GM18499 (cell line): ENCODE measurements around the gene ARID5B.
"Not testable (repeated sequence)": the region's sequence is repeated elsewhere in the genome, so short reads cannot be mapped to it uniquely, and the experiment has no call there.

Experiments used
- ATAC-seq: cut with Tn5 transposase; IDR thresholded peaks from one replicate; pipeline ENCODE4 v1.9.1; 2021; ENCODE audit warnings: moderate number of reproducible peaks; ENCODE audit not compliant: insufficient read depth, unreplicated experiment

The ARID5B gene

DNA sequence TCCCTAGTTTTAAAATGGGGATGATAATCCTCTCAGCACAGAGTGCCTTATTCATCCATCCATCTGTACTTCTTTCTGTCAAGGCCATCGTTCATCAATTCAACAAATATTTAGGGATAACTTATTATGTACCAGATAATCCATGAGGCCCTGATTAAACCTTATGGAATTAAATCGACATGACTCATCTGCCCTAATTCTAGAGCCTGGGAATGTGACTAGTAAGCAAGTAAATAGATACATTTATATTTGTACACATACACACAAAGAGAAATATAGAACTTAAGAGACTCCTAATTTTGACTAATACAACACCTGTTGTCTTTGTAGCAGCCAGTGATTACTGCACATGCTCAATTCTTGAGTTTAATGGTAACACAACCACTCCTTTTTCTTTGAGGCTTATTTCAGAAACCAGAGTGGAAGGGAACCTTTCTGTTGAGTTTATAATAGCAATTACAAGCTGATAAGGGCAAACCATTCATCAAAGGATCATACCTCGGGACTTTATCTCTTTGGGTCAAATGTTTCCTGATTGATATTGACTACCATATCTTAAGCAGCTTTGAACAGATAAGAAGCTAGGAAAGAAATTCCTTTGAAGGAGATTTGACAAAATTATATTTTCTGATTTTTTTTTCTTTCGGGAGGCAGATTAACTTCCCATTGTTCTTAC, 122.7 kb downstream of the ARID5B start:
- ATAC-seq = no peak

DNA sequence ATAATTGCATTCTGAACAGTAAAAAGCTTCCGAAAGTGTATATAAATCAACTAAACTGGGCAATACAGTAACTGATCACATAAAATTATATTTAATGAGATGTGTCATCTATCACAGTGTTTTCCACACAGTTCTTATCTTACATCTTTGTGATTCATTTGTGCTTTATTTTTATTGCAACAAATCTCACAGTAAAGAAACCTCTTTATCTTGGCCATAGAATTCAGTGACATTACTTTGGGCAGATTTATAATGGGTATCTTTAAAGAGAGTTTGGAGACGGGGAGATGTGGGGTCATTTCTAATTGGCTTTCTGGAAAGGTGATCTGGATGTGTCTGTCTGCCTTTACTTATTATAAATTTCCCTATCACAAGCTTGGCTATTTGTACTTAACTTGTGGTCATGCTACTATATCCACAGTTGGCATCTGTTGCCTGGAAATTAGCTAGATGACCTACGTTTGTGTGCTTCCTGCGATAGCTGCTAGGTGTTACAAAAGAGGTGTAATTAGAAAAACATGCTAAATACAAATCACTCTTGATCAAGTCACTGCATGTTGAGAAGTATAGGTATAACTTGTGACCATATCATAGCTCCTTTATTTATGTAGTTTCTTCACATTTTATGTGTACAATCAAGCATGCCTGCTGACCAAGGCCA, 123.8 kb downstream of the ARID5B start:
- ATAC-seq = no peak

DNA sequence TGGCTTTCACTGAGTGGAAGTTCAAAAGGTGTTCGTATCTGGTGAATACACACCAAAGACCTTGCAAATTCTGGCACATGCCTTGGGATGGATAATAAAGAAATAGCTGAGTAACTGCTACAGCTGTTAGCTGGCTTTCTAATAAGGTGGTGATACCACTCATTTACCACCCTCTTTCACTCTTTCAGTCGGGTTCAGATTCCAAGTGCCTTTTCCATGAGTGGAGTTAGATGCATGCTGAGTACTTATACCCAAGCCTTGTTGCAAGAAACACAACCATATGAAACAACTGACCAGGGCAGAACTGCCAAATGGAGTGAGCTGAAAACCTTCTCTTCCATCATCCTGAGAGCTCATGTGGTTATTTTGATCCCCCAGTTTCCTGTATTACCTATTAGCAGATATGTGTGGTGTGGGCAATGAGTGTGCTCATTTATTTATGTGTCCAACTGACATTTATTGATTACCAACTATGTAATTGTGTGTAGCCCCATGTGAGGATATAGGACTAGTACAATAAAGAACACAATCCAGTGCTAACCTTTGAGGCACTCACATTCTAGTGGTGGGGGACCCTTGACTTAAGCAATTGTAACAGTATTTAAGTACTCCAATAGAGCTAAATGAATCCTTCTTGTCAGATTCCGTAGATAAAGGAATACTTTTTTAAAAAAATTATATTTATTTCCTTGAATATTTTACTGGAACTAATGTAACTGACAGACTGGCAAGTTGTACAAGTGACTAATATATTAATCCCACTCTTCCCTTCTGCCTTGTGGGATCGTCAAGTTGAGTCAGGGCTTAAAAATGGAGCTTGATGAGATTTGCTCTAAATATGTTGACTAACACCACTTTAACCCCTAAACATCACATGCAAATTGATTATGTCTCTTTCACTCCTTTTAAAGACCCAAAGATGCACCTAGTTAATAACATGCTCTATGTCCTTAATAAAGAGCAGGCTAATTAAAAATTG, 124.7 kb downstream of the ARID5B start:
- ATAC-seq = no peak

DNA sequence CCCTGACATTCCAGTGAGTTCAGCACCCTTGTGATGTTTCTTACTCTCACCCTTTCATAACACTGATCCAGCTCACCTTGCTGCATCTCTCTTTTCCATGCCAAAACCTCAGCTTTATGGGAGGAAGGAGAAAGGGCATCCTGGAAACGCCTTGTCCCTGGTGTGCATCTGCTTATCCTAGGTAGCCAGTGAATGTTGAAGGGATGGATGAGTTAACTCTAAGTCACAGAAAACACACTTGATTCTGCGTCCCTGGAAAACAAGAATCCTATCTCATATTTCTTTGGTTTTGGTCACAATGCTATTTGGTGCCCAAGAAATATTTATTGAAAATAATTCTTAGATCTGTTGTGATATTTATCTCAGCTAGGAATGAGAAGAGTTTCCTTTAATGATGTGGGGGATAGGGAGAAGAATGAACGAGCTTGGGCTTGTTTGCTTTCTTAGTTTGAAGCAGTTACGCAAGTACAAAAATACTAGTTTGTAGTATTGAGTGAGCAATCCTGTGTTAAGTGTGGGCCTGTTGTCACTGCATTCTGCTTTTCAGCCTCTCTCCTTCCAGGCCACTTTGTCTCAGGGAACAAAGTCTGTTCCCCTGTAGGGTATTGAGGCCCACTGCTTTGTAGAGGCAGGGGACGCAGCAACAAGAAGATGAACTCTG, 126.5 kb downstream of the ARID5B start:
- ATAC-seq = no peak

DNA sequence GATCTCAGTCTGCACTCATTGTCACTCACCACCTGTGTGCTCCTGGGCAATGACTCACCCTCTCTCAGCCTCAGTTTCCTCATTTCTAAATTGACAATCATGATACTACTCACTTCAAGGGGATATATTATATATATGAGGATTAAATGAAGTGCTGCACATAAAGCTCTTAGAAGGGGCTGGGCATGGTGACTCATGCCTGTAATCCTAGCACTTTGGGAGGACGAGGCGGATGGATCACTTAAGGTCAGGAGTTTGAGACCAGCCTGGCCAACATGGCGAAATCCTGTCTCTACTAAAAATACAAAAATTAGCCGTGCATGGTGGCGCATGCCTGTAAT, 127.0 kb downstream of the ARID5B start:
- not testable (repeated sequence) for ATAC-seq

DNA sequence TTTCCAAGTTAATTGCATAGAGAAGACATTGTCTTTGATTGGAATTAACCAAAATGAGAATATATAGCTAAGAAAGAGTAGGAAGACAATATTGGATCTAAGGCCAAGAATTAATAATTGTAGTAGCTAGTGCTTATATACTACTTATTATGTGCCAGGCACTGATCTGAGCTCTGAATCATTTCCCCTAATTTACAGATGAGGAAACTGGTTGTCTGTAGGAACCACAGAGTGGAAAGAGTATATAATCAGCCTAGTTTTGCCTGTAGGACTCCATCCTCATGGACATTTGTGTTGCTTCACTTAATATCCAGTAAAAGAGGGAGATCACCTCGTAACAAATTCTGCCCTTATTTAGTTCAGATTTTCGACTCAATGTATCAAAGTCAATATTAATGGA, 127.9 kb downstream of the ARID5B start:
- ATAC-seq = no peak

DNA sequence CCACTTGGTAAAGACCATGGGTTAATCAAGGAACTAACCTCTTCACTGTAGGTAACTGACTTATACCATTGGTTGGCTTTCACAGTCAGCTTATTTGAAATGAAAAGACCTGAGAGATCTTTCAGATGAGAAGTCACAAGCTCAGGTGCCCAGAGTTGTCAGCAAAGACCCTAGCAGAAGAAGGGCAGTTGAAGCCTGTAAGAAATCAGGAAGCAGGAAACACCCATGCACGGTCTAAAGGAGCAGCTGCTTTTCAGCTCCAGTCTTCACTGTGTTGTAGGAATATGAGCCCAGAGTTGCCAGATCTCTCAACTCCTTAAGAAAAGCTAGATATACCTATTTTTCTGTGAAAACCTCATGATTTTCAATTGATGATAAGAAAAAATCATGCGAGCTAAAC, 130.0 kb downstream of the ARID5B start:
- no peak for ATAC-seq

DNA sequence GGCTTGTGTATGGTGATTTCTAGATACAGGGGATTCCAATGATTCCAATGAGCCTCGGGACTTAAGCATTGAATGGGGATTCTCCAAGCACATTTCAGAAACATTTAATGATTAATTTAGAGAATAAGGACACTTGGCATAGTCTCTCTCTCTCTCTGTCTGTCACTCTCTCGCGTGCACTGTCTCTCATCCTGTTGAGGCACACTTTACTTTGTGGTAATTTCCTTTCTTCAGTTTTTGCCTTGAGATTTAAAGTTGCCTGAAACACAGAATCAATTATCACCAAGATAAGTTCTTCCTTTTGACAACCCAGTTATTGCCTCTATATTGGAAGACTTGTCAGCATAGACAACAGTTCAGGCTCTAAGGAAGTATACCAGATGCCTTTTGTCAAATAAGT, 131.6 kb downstream of the ARID5B start:
- no peak for ATAC-seq

DNA sequence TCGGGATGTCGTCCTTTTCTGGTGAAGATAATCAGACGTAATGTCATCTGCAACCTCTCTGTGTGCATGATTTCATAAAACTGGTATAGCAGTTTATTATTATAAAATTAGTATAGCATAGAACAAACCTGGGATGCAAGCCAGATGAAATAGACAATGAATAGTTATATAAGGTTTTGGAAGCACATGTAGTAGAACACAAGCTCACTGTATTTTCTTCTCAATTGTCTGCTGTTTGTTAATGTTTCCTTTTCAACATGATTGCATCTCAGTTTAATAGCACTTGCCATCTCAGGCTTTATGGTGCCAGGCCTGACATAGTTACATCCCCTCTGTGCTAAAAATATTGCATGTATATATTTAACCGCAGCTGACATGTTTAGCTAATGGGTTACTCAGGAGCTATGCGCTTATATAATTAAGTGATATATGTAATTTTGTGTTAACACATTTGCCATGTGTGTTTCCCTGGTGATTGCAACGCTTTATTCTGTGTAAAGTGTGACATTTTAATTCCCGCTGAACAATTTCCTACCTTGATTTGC, 132.7 kb downstream of the ARID5B start:
- ATAC-seq = no peak

DNA sequence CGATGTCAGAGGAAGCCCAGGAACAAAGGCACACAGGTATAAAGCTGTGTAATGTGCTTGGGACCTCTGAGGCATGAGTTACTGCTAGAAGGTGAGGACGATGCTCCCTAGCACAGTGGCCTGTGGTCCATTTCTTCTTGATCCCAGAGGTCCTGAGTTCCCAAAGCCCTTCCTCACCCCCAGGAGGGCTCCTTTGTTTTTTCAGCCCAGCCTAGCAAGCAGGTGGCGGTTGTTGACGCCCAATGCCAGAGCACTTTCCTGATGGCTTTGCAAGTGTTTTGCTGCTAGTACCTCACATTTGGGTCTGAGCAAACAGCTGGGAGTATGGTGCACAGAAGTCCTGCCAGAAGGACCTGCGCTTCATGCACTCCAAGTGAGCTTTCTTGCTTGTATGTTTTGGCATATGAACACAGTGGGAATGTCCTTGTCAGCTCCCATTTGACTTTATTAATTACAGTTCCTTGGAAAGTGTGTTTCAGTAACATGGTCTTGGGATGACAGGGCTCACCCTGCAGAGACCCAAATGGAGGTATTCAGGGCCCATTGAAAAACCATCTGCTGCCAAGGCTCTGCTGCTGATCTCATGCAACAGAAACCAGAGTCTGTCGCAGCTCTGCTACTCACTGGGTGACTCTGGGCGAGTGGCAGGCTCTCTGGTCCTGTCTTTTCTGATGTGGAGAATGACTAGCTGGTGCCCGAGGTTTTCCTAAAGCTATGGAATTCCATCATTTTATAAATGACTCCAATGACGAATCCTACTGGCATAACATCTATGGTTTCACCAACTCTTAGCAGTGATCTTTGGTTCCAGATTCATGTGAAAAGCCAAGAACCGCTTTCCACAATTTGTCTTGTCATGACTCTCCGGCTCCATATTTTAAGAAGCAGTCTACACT, 134.9 kb downstream of the ARID5B start:
- ATAC-seq = no peak

DNA sequence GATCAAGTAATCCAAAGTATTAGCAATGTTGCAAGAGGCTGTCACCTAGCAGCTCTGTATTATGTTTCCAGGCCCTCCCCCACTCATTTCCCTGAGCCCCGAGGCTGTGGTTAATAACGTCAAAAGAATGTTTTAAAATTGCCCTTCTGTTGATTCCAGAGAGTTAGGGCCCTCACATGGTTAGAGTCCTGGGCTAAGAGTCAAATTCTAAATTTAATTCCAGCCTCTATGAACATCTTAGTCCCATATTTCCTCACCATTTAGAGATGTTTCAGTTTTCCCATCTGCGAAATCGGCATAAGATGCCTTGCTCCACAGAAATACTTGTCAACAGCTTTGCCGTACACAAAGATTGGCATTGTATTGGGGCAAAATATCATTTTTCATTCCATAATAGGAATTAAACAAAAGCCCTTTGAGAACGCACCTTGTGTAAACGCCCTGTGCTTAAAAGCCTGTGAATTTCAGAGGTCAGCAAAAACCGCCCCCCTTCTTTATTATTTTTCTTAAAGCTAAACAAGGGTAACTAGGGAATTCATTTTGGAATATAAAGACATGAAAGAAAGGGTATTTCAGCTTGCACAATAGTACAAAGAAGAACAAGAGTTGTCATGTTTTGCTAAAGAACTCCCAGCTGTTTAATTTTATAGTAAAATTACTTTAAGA, 135.8 kb downstream of the ARID5B start:
- no peak for ATAC-seq

DNA sequence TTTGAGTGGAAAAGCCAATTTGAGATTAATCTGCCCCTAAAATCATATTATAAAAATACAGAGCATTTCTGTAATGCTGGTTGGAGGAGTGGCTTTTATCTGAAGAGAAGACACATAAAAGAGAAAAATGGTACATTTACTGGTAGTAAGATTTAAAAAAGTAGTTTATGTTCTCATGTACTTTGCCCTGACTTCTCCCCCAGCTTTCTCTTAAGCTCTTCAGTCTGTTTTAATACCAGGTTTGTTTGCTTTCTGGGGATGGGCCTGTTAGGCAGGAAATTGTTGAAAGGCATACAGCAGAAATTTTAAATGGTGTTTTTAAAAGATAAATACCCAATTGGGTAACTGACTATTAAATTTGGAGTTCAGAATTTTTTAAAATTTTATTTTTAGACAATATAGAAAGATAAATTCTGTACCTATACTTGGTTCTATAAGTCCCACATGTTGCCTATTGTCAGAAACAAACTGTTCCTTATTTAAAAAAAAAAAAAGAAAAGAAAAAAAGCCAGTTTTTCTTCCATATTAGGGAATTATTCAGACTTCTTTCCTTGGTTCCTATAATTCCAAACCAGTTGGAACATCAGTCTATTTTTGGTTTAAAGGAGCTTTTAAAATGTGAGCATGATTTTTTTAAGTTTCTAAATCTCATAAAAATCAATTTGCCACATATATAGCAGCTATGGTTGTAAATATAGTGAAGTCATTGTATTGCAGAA, 136.6 kb downstream of the ARID5B start:
- no peak for ATAC-seq

DNA sequence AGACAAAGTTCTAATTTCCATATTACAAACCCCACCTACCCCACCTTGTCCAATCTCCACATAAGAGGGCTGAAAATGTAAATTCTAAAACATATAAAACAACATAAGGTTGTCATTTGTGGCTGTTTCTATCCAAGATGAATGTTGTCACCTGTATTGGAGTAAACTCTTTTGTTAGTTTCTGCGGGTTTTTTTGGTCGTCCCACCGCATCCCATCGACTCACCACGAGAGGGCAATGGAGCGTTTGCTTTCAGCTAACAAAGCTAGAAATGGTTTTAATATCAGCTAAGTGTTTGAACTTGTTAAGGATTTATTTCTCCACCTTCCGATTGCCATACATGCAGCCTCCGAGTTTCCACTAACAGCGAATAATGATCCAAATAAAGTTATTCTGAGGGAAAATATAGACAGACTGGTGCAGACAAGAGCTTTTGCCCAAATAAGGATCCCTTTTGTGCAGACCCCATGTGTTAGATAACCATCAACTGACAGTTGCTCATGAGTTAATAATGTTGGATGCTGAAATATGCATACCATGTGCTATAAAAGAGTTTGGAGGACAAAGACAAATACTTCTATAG, 137.2 kb downstream of the ARID5B start:
- ATAC-seq = peak; percentile 39

DNA sequence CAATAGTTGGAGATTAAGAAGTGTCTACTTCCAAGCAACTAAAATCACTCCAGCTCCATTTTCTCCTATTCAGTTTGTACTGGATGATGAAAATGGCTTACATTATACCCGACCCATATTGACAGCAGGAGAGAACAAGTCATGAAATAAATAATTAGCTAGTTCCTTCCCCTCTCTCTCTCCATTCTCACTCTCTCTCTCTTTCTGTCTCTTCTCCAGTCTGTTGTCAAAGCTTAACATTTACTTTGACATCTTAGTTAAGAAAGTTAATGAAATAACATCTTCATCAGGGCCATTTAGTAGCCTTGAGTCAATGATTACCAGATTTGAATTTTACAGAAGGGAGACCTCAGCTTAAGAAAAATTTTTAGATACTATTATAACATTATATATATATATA, 138.5 kb downstream of the ARID5B start:
- ATAC-seq = no peak

DNA sequence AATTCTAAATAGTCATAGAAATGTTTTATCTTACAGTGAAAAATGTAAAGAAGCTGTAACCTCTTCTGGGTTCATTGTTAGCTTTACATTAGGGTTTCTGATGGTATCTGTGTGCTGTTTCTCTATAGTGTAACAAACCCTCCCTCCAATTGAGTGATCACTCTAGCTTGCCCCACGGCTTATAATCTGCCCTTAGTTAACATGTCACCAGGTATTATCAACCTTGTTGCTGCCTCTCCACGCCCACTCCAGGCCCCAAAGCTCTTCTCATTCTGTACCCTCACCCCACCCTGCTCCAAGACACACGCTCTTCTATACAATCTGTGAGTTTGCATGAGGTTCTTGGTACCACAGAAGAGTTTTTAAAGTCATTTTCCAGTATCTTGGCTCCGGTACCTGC, 139.4 kb downstream of the ARID5B start:
- ATAC-seq = no peak

DNA sequence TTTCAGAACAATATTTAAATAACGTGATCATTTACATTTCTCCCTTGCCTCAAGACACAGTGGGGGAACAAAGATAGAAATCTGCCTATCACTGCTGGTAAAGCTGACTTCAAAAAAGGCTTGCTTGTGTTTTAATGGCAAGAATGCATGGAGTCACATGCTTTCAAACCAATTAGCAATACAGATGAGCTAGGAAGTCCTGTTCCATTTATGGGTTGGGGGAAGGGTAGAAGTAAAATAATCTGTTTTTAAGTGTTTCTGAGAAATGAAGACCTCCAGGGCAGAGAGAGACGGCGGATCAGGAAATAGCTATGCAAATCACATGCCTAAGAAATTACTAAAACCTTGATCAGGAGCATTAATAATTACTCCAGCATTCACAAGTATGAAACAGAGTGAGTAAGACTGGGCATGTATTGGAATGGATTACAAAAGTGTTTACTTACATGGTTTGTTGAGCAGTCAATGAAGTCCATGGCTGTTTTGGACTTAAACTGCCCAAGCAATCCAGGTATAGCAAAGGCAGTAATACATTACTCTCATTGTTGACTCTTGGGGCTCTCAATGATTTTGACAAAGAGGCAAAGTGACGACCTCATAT, 142.0 kb downstream of the ARID5B start:
- no peak for ATAC-seq

DNA sequence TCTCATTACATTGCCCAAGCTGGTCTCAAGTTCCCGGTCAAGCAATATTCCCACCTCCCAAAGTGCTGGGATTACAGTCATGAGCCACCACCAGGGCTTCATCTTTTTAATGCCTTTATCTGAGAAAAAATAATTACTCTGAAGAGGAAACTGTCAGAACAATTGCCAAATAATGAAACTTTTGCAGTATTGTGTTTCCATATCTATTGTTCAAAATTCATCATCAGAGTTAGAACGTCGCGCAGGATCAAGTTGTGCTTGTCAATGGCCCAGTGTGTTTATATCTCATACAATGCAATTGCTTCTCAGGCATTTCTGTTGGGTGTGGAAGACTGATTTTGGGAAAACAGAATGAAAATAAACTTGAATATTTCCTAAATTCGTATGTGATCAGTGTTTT, 143.1 kb downstream of the ARID5B start:
- ATAC-seq = no peak
